Dendritic cell treated with granulocyte-macrophage colony-stimulating factor and Interleukin-4, amounts not matched to agents 40 ng/mL and 50 ng/mL, for 4 days (primary cell): ENCODE data around the gene VEGFC.

Experiments used
- H3K27ac Mint-ChIP-seq: one replicate; pipeline ENCODE4 v1.8.0; 2022; ENCODE audit warnings: mild to moderate bottlenecking, mixed read lengths
- H3K27me3 Mint-ChIP-seq: one replicate; pipeline ENCODE4 v1.8.0; 2022; ENCODE audit warnings: mild to moderate bottlenecking, mixed read lengths
- H3K36me3 Mint-ChIP-seq: one replicate; pipeline ENCODE4 v1.8.0; 2022; ENCODE audit warnings: low read depth, mixed read lengths
- H3K4me1 Mint-ChIP-seq: one replicate; pipeline ENCODE4 v1.8.0; 2022; ENCODE audit warnings: low read depth, mixed read lengths
- H3K4me3 Mint-ChIP-seq: one replicate; pipeline ENCODE4 v1.8.0; 2022; ENCODE audit warnings: mild to moderate bottlenecking, moderate library complexity, mixed read lengths
- H3K9me3 Mint-ChIP-seq: one replicate; pipeline ENCODE4 v1.8.0; 2022; ENCODE audit warnings: mixed read lengths
- intact Hi-C: fragments of 100-400 bp; cut with micrococcal nuclease; formaldehyde crosslinking; loops from one replicate; pipeline ENCODE4 v1.15.0; 2022

Gene VEGFC

DNA sequence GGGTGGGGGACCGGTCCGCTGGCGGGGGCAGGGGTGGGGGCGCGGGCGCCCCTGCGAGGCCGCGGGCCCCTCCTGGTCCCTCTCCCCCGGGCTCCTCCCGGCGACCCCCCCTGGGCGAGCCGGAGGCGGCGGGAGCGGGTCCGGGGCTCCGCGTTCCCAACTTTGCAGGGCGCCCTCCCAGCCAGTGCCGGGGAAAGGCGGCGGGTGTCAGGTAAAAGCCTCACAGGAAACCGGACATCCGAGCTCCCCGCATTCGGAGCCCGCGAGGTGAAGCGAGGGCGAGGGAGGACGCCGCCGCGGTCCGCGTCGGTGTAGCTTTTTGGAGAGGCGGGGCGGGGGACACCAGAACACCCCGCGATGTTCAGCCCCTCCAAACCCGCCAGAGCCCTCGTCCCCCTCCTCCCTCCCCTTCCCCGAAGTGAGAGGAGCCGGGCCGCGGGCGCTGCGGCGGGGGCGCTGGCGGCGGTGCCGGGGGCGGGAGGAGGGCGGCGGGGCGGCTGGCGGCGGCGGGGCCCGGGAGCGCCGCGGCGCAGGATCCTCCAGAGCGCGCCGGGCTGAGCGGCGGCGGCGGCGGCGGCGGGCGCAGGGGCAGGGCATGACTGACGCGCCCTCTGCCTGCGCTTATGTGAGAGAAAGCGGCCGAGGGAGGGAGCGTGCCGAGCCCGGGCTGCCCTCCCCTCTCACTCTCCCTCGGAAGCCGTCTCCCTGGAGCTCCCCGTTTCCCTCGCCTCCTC lies at the start of gene VEGFC:
Gene VEGFC (minus strand): TSS at position 597 of the 734 bp plus-strand sequence. CDS start 611 bp downstream, outside the sequence.
- H3K4me3 Mint-ChIP-seq, result peak within 1 kb of the TSS; percentile 51
- no peak within 1 kb of the TSS for H3K27ac Mint-ChIP-seq
- no peaks in the 10 kb centered on the region for H3K36me3 Mint-ChIP-seq
- intact Hi-C loops, result loop anchor here (10.0 kb wide), 1 partner anchor 252 kb away; no protein-coding TSS in a partner anchor
- H3K27me3 Mint-ChIP-seq, result peaks cover 48% of the 10 kb centered on the region
- peaks cover 7% of the 10 kb centered on the region for H3K4me1 Mint-ChIP-seq
- H3K9me3 Mint-ChIP-seq, result no peaks in the 10 kb centered on the region

DNA sequence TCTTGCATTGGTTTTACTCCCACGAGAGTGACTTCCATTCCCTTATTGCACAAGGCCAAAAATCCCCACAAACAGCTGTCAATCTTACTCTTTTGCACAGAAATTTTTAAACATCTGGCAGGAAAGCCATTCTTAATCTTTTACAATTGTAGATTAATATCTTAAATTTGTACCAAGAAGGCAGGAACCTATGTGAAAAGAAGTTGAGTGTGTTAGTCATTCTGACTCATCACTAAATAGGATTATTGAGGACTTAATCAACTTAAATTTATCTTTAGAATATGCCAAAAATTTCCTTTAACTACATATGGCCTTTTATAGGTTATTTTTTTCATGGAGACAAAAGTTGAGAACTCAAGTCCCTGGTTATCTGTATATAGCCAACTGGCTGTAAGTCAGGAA lies 49.0 kb upstream of the VEGFC start:
- no peaks in the 10 kb centered on the region for H3K27me3 Mint-ChIP-seq
- H3K4me3 Mint-ChIP-seq, result no peak overlapping the region
- H3K4me1 Mint-ChIP-seq, result no peaks in the 10 kb centered on the region
- no peaks in the 10 kb centered on the region for H3K9me3 Mint-ChIP-seq
- intact Hi-C loops, result no loop called here
- no peaks in the 10 kb centered on the region for H3K36me3 Mint-ChIP-seq
- no peak overlapping the region for H3K27ac Mint-ChIP-seq

DNA sequence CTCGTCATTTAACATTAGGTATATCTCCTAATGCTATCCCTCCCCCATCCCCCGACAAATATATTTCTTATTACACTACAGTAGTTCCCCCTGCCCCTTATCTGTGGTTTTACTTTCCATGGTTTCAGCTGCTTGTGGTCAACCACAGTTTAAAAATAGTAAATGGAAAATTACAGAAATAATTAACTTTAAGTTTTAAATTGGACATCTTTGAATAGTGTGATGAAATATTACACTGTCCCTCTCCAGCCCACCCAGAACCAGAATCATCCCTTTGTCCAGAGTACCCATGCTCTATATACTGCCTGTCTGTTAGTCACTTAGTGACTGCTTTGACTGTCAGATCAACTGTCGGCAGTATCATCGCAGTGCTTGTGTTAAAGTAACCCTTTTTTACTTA lies 47.4 kb upstream of the VEGFC start:
- intact Hi-C loops, result no loop called here

DNA sequence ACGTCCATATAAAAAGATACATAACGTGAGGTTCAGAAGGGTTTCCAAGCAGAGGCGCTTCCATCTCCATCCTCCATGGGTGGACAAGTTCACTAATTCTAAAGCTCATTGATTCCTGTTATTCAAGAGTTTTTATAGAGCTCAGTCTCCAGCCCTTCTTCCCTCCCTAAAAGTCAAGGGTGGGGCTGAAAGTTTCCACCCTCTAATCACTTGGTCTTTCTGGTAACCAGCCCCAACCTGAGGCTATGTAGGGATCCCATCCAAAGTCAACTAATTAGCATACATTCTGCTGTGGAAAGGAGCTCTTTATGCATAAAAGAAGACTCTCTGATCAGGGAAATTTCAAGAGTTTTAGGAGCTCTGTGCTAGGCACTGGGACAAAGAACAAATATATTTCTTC lies 46.9 kb upstream of the VEGFC start:
- Mint-ChIP-seq H3K27ac (no peak overlapping the region), H3K4me1 (no peaks in the 10 kb centered on the region), H3K9me3 (no peaks in the 10 kb centered on the region), H3K4me3 (no peak overlapping the region), H3K27me3 (no peaks in the 10 kb centered on the region), H3K36me3 (no peaks in the 10 kb centered on the region)
- intact Hi-C loops, result no loop called here

More for the DNA sequence above, 47.4 kb upstream of the VEGFC start:
- Mint-ChIP-seq H3K4me3 (no peak overlapping the region), H3K27ac (no peak overlapping the region), H3K9me3 (no peaks in the 10 kb centered on the region), H3K36me3 (no peaks in the 10 kb centered on the region), H3K4me1 (no peaks in the 10 kb centered on the region), H3K27me3 (no peaks in the 10 kb centered on the region)

GRCh38 chr4:176838601-176839433 lies 46.1 kb upstream of the VEGFC start:
- intact Hi-C loops, result no loop called here
- no peaks in the 10 kb centered on the region for H3K27me3 Mint-ChIP-seq
- H3K4me3 Mint-ChIP-seq, result no peak overlapping the region
- no peaks in the 10 kb centered on the region for H3K36me3 Mint-ChIP-seq
- no peaks in the 10 kb centered on the region for H3K9me3 Mint-ChIP-seq
- no peak overlapping the region for H3K27ac Mint-ChIP-seq
- H3K4me1 Mint-ChIP-seq, result no peaks in the 10 kb centered on the region

- intact Hi-C loops, result no loop called here
These were observed 44.6 kb upstream of the VEGFC start for GRCh38 chr4:176837169-176837895.

DNA sequence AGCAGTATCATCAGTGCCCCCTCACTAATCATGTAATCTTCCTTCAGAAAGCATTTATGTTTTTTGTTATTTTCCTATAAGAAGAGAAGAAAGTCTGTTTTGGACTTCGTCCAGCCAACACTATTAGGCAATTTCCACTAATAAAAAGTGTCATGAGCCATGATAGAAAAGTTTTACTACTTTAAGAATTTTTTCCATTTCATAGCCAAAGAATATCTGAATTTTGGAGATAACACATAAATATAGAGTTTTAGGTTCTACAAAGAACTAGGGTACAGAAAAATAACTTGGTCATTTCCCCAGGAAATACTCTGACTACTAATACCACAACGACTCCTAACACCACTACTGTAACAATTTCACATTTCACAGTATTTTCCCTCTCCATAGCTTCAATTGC lies 41.8 kb upstream of the VEGFC start:
- intact Hi-C loops, result no loop called here
- no peaks in the 10 kb centered on the region for H3K36me3 Mint-ChIP-seq
- no peak overlapping the region for H3K27ac Mint-ChIP-seq
- H3K4me1 Mint-ChIP-seq, result no peaks in the 10 kb centered on the region
- H3K9me3 Mint-ChIP-seq, result no peaks in the 10 kb centered on the region
- H3K27me3 Mint-ChIP-seq, result no peaks in the 10 kb centered on the region
- H3K4me3 Mint-ChIP-seq, result no peak overlapping the region

More at GRCh38 chr4:176837169-176837895, 44.6 kb upstream of the VEGFC start:
- H3K27me3 Mint-ChIP-seq, result no peaks in the 10 kb centered on the region
- H3K4me3 Mint-ChIP-seq, result no peak overlapping the region
- no peaks in the 10 kb centered on the region for H3K36me3 Mint-ChIP-seq
- H3K9me3 Mint-ChIP-seq, result no peaks in the 10 kb centered on the region
- no peaks in the 10 kb centered on the region for H3K4me1 Mint-ChIP-seq
- H3K27ac Mint-ChIP-seq, result no peak overlapping the region

DNA sequence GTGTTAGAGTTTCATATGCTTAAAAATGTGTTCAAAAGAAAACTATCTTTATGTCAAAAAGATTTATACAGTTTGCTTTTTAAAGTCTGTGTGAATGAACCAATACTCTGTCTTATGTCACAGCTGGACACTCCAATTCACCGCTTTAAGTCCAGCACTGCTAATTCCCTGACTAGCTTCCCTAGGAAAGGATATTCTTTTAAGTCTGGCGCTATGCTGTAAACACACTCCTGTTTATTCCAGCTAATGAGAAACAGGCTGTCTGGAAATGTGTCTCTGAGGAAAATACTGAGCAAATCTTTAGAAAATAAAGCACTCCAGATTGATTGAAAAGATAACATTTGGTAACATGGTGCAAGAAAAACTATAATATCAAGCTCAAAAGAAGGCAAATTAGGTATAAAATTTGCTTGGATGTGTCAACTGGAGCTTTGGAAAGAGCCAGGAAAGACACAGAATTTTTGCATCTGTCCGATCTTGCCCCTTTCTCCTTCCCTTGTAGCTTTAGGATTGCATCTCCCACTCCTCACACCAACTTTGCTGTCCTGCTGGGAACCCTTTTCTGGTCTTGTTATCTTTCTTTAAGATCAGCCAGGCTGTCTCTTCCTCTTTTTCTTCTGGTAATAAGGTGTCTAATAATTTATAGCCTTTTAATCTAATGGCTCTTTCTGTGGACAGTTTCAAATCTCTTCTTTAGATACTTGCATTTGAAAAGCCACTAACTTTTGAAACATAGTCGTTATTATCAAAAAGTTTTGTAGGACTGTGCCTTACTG lies 40.9 kb upstream of the VEGFC start:
- Mint-ChIP-seq H3K27me3 (no peaks in the 10 kb centered on the region), H3K9me3 (no peaks in the 10 kb centered on the region), H3K4me3 (no peak overlapping the region), H3K27ac (no peak overlapping the region), H3K4me1 (no peaks in the 10 kb centered on the region), H3K36me3 (no peaks in the 10 kb centered on the region)
- intact Hi-C loops, result no loop called here

DNA sequence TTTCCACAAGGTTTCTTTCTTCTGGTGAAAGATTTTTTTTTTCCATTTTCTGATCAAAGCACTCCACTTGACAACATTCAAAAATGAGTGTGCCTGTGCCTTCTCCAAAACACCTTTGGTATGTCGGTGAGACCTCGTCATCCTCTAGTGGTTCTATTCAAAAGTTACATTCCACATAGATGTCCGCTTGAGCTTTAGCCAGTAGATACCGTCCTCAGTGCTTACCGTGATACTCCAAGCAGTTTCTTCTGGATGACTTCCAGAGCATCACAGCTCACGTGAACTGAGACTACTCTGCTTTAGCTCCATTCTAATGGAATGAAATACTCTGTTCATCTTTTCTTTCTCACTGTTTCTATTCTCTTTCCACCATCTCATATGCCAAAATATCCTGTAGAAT lies 38.2 kb upstream of the VEGFC start:
- Mint-ChIP-seq H3K27me3 (no peaks in the 10 kb centered on the region), H3K27ac (no peak overlapping the region), H3K4me3 (no peak overlapping the region), H3K36me3 (no peaks in the 10 kb centered on the region), H3K4me1 (no peaks in the 10 kb centered on the region), H3K9me3 (no peaks in the 10 kb centered on the region)
- intact Hi-C loops, result no loop called here

DNA sequence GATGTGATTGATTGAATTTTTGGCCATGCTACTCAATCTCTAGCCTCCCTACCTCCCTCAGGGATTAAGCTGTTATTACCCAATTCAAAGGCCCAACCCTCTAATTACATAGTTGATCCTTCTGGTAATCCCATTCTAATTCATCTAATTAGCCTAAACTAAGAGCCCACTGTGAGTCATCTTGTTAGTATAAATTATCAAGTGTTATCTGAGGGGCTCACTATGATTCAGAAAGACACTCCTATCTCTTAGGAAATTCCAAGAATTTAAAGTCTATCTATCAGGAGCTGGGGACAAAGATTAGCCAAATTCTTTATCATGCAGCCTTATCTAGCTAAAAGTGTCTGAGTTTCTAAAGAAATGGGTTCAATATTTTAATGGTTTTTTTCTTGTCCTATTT lies 32.9 kb upstream of the VEGFC start:
- no peaks in the 10 kb centered on the region for H3K36me3 Mint-ChIP-seq
- no peak overlapping the region for H3K4me3 Mint-ChIP-seq
- intact Hi-C loops, result no loop called here
- H3K4me1 Mint-ChIP-seq, result no peaks in the 10 kb centered on the region
- no peaks in the 10 kb centered on the region for H3K9me3 Mint-ChIP-seq
- no peak overlapping the region for H3K27ac Mint-ChIP-seq
- no peaks in the 10 kb centered on the region for H3K27me3 Mint-ChIP-seq

DNA sequence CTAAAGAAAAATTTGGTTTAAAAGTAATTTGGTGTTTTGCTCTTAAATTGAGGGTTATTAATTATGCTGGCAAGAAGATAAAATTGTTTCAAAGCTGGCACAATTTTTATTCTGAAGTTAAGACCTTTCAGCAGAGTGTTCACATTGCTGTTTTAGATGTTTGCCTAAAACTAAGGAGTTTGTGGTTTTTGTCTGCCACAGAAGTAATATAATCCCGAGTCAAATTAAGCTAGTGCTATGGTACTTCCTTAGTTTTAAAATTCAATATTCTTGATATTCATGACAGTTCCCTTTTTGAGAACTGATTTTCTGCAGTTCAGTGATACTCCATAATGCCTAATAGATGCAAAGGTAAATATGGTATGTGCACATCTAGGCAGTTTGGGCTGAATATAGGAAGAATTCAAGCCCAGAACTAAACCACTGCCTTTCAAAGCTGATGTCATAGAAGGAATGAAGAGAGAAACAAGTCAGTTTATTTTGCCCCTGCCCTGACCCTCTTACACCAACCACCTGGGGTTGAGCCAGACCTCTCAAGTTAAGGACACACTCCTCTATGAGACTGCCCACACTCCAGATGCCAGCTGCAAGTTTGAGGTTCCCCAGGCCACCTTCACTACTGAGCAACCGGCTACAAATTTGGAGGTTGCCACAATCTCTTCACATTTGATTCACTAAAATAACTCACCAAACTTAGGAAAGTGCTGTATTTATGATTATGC lies 32.1 kb upstream of the VEGFC start:
- Mint-ChIP-seq H3K36me3 (no peaks in the 10 kb centered on the region), H3K4me3 (no peak overlapping the region), H3K4me1 (no peaks in the 10 kb centered on the region), H3K27ac (no peak overlapping the region), H3K9me3 (no peaks in the 10 kb centered on the region), H3K27me3 (no peaks in the 10 kb centered on the region)
- intact Hi-C loops, result no loop called here

GRCh38 chr4:176818531-176818930 lies 25.8 kb upstream of the VEGFC start:
- intact Hi-C loops, result loop anchor here (5.0 kb wide), 1 partner anchor 371 kb away; no protein-coding TSS in a partner anchor

GRCh38 chr4:176817204-176817603 lies 24.5 kb upstream of the VEGFC start:
- no peaks in the 10 kb centered on the region for H3K27me3 Mint-ChIP-seq
- no peaks in the 10 kb centered on the region for H3K9me3 Mint-ChIP-seq
- H3K4me3 Mint-ChIP-seq, result no peak overlapping the region
- H3K4me1 Mint-ChIP-seq, result no peaks in the 10 kb centered on the region
- intact Hi-C loops, result loop anchor here (5.0 kb wide), 1 partner anchor 370 kb away; no protein-coding TSS in a partner anchor
- no peaks in the 10 kb centered on the region for H3K36me3 Mint-ChIP-seq
- no peak overlapping the region for H3K27ac Mint-ChIP-seq

More at GRCh38 chr4:176818531-176818930, 25.8 kb upstream of the VEGFC start:
- Mint-ChIP-seq H3K27ac (no peak overlapping the region), H3K36me3 (no peaks in the 10 kb centered on the region), H3K9me3 (no peaks in the 10 kb centered on the region), H3K27me3 (no peaks in the 10 kb centered on the region), H3K4me1 (no peaks in the 10 kb centered on the region), H3K4me3 (no peak overlapping the region)
